Body of pancreas (tissue), 4 donors: ENCODE data around the gene USP40.

Source experiments
- POLR2A ChIP-seq, 3 donors: fragments of 450-650 bp; IDR thresholded peaks; one replicate each; pipeline ENCODE4 v1.6.1; 2016; ENCODE audit warnings: antibody characterized with exemption in 3 of 3, mild to moderate bottlenecking in 2 of 3
- TF ChIP-seq, protein P1 (sequence below), 7 experiments: fragments of 450-650 bp in 4 of 7; fragments of 200-600 bp in 3 of 7; sonication (generic) in 3 of 7; IDR thresholded peaks; one replicate each; pipeline ENCODE4 v1.5.1; 2016 to 2019; ENCODE audit warnings: antibody characterized with exemption in 7 of 7

DNA sequence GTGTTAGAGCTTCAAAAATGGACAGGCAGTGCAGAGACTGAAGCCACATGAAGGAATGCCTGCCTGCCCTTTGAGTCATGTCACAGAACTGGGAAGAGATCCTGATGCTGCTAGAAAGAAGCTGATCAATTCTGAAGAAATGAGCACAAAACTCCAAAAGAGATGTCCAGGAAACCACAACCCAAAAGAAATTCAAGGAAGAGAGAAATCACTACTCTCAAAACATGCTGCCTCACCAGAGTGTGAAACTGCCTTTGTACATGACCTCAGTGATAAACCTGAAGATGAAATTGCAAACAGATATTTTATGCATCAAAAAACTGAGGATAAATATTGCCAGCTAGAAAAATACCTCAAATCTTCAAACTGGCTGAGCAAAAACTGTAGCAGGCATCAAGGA, 20.5 kb downstream of the USP40 start:
- TF ChIP-seq, protein P1, sequence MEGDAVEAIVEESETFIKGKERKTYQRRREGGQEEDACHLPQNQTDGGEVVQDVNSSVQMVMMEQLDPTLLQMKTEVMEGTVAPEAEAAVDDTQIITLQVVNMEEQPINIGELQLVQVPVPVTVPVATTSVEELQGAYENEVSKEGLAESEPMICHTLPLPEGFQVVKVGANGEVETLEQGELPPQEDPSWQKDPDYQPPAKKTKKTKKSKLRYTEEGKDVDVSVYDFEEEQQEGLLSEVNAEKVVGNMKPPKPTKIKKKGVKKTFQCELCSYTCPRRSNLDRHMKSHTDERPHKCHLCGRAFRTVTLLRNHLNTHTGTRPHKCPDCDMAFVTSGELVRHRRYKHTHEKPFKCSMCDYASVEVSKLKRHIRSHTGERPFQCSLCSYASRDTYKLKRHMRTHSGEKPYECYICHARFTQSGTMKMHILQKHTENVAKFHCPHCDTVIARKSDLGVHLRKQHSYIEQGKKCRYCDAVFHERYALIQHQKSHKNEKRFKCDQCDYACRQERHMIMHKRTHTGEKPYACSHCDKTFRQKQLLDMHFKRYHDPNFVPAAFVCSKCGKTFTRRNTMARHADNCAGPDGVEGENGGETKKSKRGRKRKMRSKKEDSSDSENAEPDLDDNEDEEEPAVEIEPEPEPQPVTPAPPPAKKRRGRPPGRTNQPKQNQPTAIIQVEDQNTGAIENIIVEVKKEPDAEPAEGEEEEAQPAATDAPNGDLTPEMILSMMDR (IDR thresholded peaks at IDR 0.05): no peak
- no peak for TF ChIP-seq POLR2A (IDR thresholded peaks at IDR 0.05)
